H9 (cell line): ENCODE results near the gene OTUB2. TPM values are rescaled to one million over a fixed set of nuclear protein-coding genes. Genes with fewer than 3 reads are reported as not detected.
A peak's percentile ranks its signal among the peaks of the same experiment; 100 is the strongest.

Experiments
- DNase-seq: peaks from one replicate; pipeline ENCODE4 v3.0.0-alpha.2; 2017
- H2AFZ ChIP-seq: one replicate; pipeline ENCODE4 v1.6.1; 2013; ENCODE audit warnings: mild to moderate bottlenecking, low read length, control low read depth, moderate library complexity
- H2AK5ac ChIP-seq: 2 replicates; pipeline ENCODE4 v1.6.1; 2013; ENCODE audit warnings: low read length, control low read depth, mixed read lengths; ENCODE audit not compliant: insufficient read length
- H2BK120ac ChIP-seq: one replicate; pipeline ENCODE4 v1.6.1; 2013; ENCODE audit warnings: low read depth, mild to moderate bottlenecking, low read length, control low read depth, inconsistent platforms; ENCODE audit not compliant: poor library complexity, severe bottlenecking
- H2BK12ac ChIP-seq: 2 replicates; pipeline ENCODE4 v1.6.1; 2013; ENCODE audit warnings: low read length, control low read depth, mixed read lengths, low read depth; ENCODE audit not compliant: insufficient read length
- H2BK15ac ChIP-seq: 2 replicates; pipeline ENCODE4 v1.6.1; 2013; ENCODE audit warnings: low read depth, low read length, control low read depth
- H2BK20ac ChIP-seq: one replicate; pipeline ENCODE4 v1.6.1; 2013; ENCODE audit warnings: low read depth, mild to moderate bottlenecking, low read length, control low read depth, inconsistent platforms; ENCODE audit not compliant: poor library complexity, severe bottlenecking
- H2BK5ac ChIP-seq: 2 replicates; pipeline ENCODE4 v1.6.1; 2013; ENCODE audit warnings: low read length, control low read depth, mixed read lengths; ENCODE audit not compliant: insufficient read length
- H3K14ac ChIP-seq: 2 replicates; pipeline ENCODE4 v1.6.1; 2013; ENCODE audit warnings: low read length, control low read depth; ENCODE audit not compliant: insufficient read depth
- H3K18ac ChIP-seq: 2 replicates; pipeline ENCODE4 v1.6.1; 2013; ENCODE audit warnings: low read depth, mild to moderate bottlenecking, mixed read lengths, low read length, control low read depth; ENCODE audit not compliant: insufficient read length
- H3K23ac ChIP-seq: 2 replicates; pipeline ENCODE4 v1.6.1; 2013; ENCODE audit warnings: low read length, control low read depth, mixed read lengths, low read depth; ENCODE audit not compliant: insufficient read length
- H3K23me2 ChIP-seq: 2 replicates; pipeline ENCODE4 v1.6.1; 2013; ENCODE audit warnings: low read depth, mild to moderate bottlenecking, mixed read lengths, low read length, control low read depth; ENCODE audit not compliant: insufficient read length, poor library complexity, severe bottlenecking
- H3K27ac ChIP-seq: 2 replicates; pipeline ENCODE4 v1.5.1; 2013; ENCODE audit warnings: low read length, control low read depth, mixed read lengths, low read depth; ENCODE audit not compliant: insufficient read length
- H3K27me3 ChIP-seq: 2 replicates; pipeline ENCODE4 v1.6.1; 2013; ENCODE audit warnings: low read length, control low read depth, inconsistent platforms; ENCODE audit not compliant: insufficient read depth
- H3K4ac ChIP-seq: 2 replicates; pipeline ENCODE4 v1.6.1; 2013; ENCODE audit warnings: low read depth, mild to moderate bottlenecking, control low read depth, inconsistent platforms, low read length, moderate library complexity
- H3K4me1 ChIP-seq: 2 replicates; pipeline ENCODE4 v1.6.1; 2013; ENCODE audit warnings: low read length, control low read depth, inconsistent platforms; ENCODE audit not compliant: insufficient read depth
- H3K4me2 ChIP-seq: 2 replicates; pipeline ENCODE4 v1.6.1; 2013; ENCODE audit warnings: low read length, control low read depth, mixed read lengths; ENCODE audit not compliant: insufficient read length, insufficient read depth
- H3K56ac ChIP-seq: 2 replicates; pipeline ENCODE4 v1.6.1; 2013; ENCODE audit warnings: low read depth, mild to moderate bottlenecking, mixed read lengths, low read length, control low read depth; ENCODE audit not compliant: insufficient read length
- H3K79me1 ChIP-seq: 2 replicates; pipeline ENCODE4 v1.6.1; 2013; ENCODE audit warnings: low read depth, mild to moderate bottlenecking, moderate library complexity, low read length, control low read depth, inconsistent platforms; ENCODE audit not compliant: insufficient read depth, poor library complexity, severe bottlenecking
- H3K79me2 ChIP-seq: 2 replicates; pipeline ENCODE4 v1.6.1; 2013; ENCODE audit warnings: low read length, control low read depth, inconsistent platforms; ENCODE audit not compliant: insufficient read depth
- H3K9ac ChIP-seq: 2 replicates; pipeline ENCODE4 v1.6.1; 2013; ENCODE audit warnings: low read length, control low read depth, mixed read lengths; ENCODE audit not compliant: insufficient read length; ENCODE audit errors: extremely low read depth
- H3K9me3 ChIP-seq: one replicate; pipeline ENCODE4 v1.6.1; 2013; ENCODE audit warnings: low read depth, low read length, inconsistent platforms; ENCODE audit not compliant: control insufficient read depth
- H3T11ph ChIP-seq: one replicate; pipeline ENCODE4 v1.6.1; 2013; ENCODE audit warnings: mild to moderate bottlenecking, low read length, control low read depth, inconsistent platforms
- H4K20me1 ChIP-seq: one replicate; pipeline ENCODE4 v1.6.1; 2013; ENCODE audit not compliant: control insufficient read depth, insufficient read length, insufficient read depth
- H4K5ac ChIP-seq: 2 replicates; pipeline ENCODE4 v1.6.1; 2013; ENCODE audit warnings: low read depth, mild to moderate bottlenecking, mixed read lengths, low read length, control low read depth; ENCODE audit not compliant: insufficient read length
- H4K8ac ChIP-seq: replicated peaks from 2 replicates; pipeline ENCODE4 v1.6.1; 2013; ENCODE audit warnings: low read length, control low read depth, mixed read lengths, low read depth; ENCODE audit not compliant: insufficient read length
- H4K91ac ChIP-seq: 2 replicates; pipeline ENCODE4 v1.6.1; 2013; ENCODE audit warnings: low read depth, mild to moderate bottlenecking, moderate library complexity, mixed read lengths, low read length, control low read depth; ENCODE audit not compliant: insufficient read length
- H3K27ac Mint-ChIP-seq, 3 experiments: 2 replicates in 2 of 3; 3 replicates in 1 of 3; pipeline ENCODE4 v1.8.0; 2020 to 2021; ENCODE audit warnings: mixed read lengths in 3 of 3, mild to moderate bottlenecking in 1 of 3, moderate library complexity in 1 of 3
- H3K27me3 Mint-ChIP-seq: 2 replicates; pipeline ENCODE4 v1.8.0; 2021; ENCODE audit warnings: low read depth, mild to moderate bottlenecking, moderate library complexity, mixed read lengths
- H3K36me3 Mint-ChIP-seq, 3 experiments: 2 replicates in 2 of 3; 3 replicates in 1 of 3; pipeline ENCODE4 v1.8.0; 2020 to 2021; ENCODE audit warnings: low read depth in 3 of 3, mixed read lengths in 3 of 3; ENCODE audit not compliant: insufficient read depth in 1 of 3
- H3K4me1 Mint-ChIP-seq, 2 experiments: 2 replicates each; pipeline ENCODE4 v1.8.0; 2020; ENCODE audit warnings: mixed read lengths in 2 of 2
- H3K4me3 Mint-ChIP-seq, 2 experiments: 2 replicates in 1 of 2; 3 replicates in 1 of 2; pipeline ENCODE4 v1.8.0; 2020 to 2021; ENCODE audit warnings: mild to moderate bottlenecking in 2 of 2, mixed read lengths in 2 of 2, moderate library complexity in 1 of 2
- H3K9me3 Mint-ChIP-seq, 2 experiments: 2 replicates in 1 of 2; 3 replicates in 1 of 2; pipeline ENCODE4 v1.8.0; 2020; ENCODE audit warnings: mild to moderate bottlenecking in 2 of 2, mixed read lengths in 2 of 2, moderate library complexity in 1 of 2
- CTCF ChIP-seq: fragments of 200-600 bp; sonication (generic); conservative IDR thresholded peaks from 3 replicates; pipeline ENCODE4 v1.8.0; 2021; ENCODE audit warnings: antibody characterized with exemption, mild to moderate bottlenecking
- WGBS: extraction: QIAGEN DNeasy Blood & Tissue Kit; methylation state at CpG from one replicate; pipeline ENCODE4 v1.1.7; 2013; ENCODE audit warnings: missing lambda C conversion rate, low lambda C conversion rate, mixed read lengths; ENCODE audit not compliant: insufficient read length; ENCODE audit errors: extremely low coverage; 5-methylcytosine and 5-hydroxymethylcytosine counted together
- total RNA-seq: library from RNA; stranded (reverse); gene quantifications from 2 replicates; pipeline ENCODE4 v1.2.1, GENCODE V29; 2021

The OTUB2 gene
- total RNA-seq, 1 experiment from 2014 or later, result 3.6 TPM

- no peak overlapping the region for H2BK15ac ChIP-seq
- H3K9me3 ChIP-seq, result no peaks in the 10 kb centered on the region
- no peaks in the 10 kb centered on the region for H3K4me1 ChIP-seq
- H4K20me1 ChIP-seq, result no peaks in the 10 kb centered on the region
- peak overlapping the region; percentile 50; the same call in 1 of the 2 replicates for H3K14ac ChIP-seq
- no peaks in the 10 kb centered on the region for H3K23me2 ChIP-seq
- no peak overlapping the region for H4K5ac ChIP-seq
- H3K36me3 Mint-ChIP-seq, result no peaks in the 10 kb centered on the region; a peak in 1 of 7 replicates
- no peak overlapping the region for H2BK120ac ChIP-seq
- no peaks in the 10 kb centered on the region for H3K79me1 ChIP-seq
- H3K27me3 Mint-ChIP-seq, result no peaks in the 10 kb centered on the region; the same call in 1 of the 2 replicates
- H3K9ac ChIP-seq, result no peak overlapping the region
- H3K18ac ChIP-seq, result no peak overlapping the region
- no peak overlapping the region for H2AFZ ChIP-seq
- TF ChIP-seq CTCF, result no peak
- WGBS, result no CpG with 5 or more reads among the region's 12 CpGs
- no peak for DNase-seq
- H2BK5ac ChIP-seq, result no peak overlapping the region
- no peak overlapping the region for H3K56ac ChIP-seq
- no peak overlapping the region for H2BK12ac ChIP-seq
- no peak overlapping the region for H3K4me3 Mint-ChIP-seq
- H3K9me3 Mint-ChIP-seq, result no peaks in the 10 kb centered on the region; a peak in 3 of 5 replicates
- no peak overlapping the region for H3K27ac ChIP-seq
- no peak overlapping the region for H3K4me2 ChIP-seq
- no peak overlapping the region for H4K91ac ChIP-seq
- no peak overlapping the region for H2BK20ac ChIP-seq
- H3T11ph ChIP-seq, result no peak overlapping the region
- H3K79me2 ChIP-seq, result no peaks in the 10 kb centered on the region
- no peak overlapping the region for H4K8ac ChIP-seq
- no peak overlapping the region for H3K4ac ChIP-seq
- H3K27ac Mint-ChIP-seq, result no peak overlapping the region
- no peak overlapping the region for H2AK5ac ChIP-seq
- no peaks in the 10 kb centered on the region for H3K27me3 ChIP-seq
- peaks cover 26 to 32% of the 10 kb centered on the region in 2 experiments for H3K4me1 Mint-ChIP-seq
- no peak overlapping the region for H3K23ac ChIP-seq
Observed at GRCh38 chr14:93987376-93987775, 38.8 kb upstream of the OTUB2 start.
